CD14-positive monocyte (primary cell): Measurements from ENCODE around the gene RASGRP3. TPM values are rescaled to one million over a fixed set of nuclear protein-coding genes. Genes with fewer than 3 reads are reported as not detected.

ENCODE experiments used
- DNase-seq, 3 donors: peaks; one replicate each; pipeline ENCODE4 v3.0.0-alpha.2; 2011 to 2022
- H2AFZ ChIP-seq: 2 replicates; pipeline ENCODE4 v1.6.0; 2012; ENCODE audit warnings: mild to moderate bottlenecking, low read depth, low read length, inconsistent platforms; ENCODE audit not compliant: insufficient read depth, poor library complexity, severe bottlenecking
- H3K27ac ChIP-seq, 2 donors: 1 replicate in 1 of 2; 2 replicates in 1 of 2; pipeline ENCODE4 v1.5.1; 2012 to 2013; ENCODE audit warnings: low read length in 2 of 2, control low read depth in 1 of 2, inconsistent platforms in 1 of 2, low read depth in 1 of 2, mild to moderate bottlenecking in 1 of 2
- H3K27me3 ChIP-seq, 2 donors: one replicate each; pipeline versions ENCODE4 v1.6.0 to v1.6.1; 2011 to 2013; ENCODE audit warnings: low read length in 2 of 2; ENCODE audit not compliant: control insufficient read depth in 2 of 2, insufficient read depth in 2 of 2
- H3K36me3 ChIP-seq, 2 donors: replicated peaks in 1 of 2; 1 replicate in 1 of 2; 2 replicates in 1 of 2; pipeline versions ENCODE4 v1.5.1 to v1.6.1; 2012 to 2013; ENCODE audit warnings: low read length in 2 of 2, control low read depth in 1 of 2, inconsistent platforms in 1 of 2, mild to moderate bottlenecking in 1 of 2; ENCODE audit not compliant: insufficient read depth in 2 of 2, control insufficient read depth in 1 of 2
- H3K4me1 ChIP-seq, 2 donors: 1 replicate in 1 of 2; 2 replicates in 1 of 2; pipeline versions ENCODE4 v1.5.1 to v1.6.1; 2012 to 2013; ENCODE audit warnings: low read length in 2 of 2, control low read depth in 1 of 2, inconsistent platforms in 1 of 2, mild to moderate bottlenecking in 1 of 2, moderate library complexity in 1 of 2; ENCODE audit not compliant: insufficient read depth in 2 of 2, control insufficient read depth in 1 of 2
- H3K4me2 ChIP-seq: replicated peaks from 2 replicates; pipeline ENCODE3; 2012; ENCODE audit warnings: low read length, moderate library complexity, mild to moderate bottlenecking; ENCODE audit not compliant: poor library complexity, severe bottlenecking; ENCODE audit errors: extremely low read depth
- H3K4me3 ChIP-seq, 3 experiments: fragments of 200-600 bp in 1 of 3; sonication (generic) in 1 of 3; replicated peaks in 1 of 3; 1 replicate in 2 of 3; 2 replicates in 1 of 3; pipeline ENCODE4 v1.5.1; 2011 to 2013; ENCODE audit warnings: low read length in 3 of 3, mild to moderate bottlenecking in 3 of 3, control low read depth in 2 of 3, low read depth in 2 of 3, inconsistent platforms in 1 of 3, moderate library complexity in 1 of 3
- H3K79me2 ChIP-seq: 2 replicates; pipeline ENCODE4 v1.6.0; 2012; ENCODE audit warnings: mild to moderate bottlenecking, control low read depth, inconsistent platforms, low read length, moderate library complexity; ENCODE audit not compliant: insufficient read depth
- H3K9ac ChIP-seq: 2 replicates; pipeline ENCODE4 v1.6.0; 2017; ENCODE audit warnings: low read length, mild to moderate bottlenecking; ENCODE audit not compliant: insufficient read depth, poor library complexity, severe bottlenecking
- H3K9me3 ChIP-seq, 2 donors: replicated peaks in 1 of 2; 1 replicate in 1 of 2; 2 replicates in 1 of 2; pipeline versions ENCODE4 v1.5.1 to v1.6.1; 2012 to 2013; ENCODE audit warnings: low read length in 2 of 2, control low read depth in 1 of 2; ENCODE audit not compliant: control insufficient read depth in 1 of 2, insufficient read depth in 1 of 2
- H4K20me1 ChIP-seq: 2 replicates; pipeline ENCODE4 v1.6.0; 2012; ENCODE audit warnings: mild to moderate bottlenecking, low read length, control low read depth, moderate library complexity; ENCODE audit not compliant: insufficient read depth
- H3K27ac Mint-ChIP-seq, 7 donors: one replicate each; pipeline ENCODE4 v1.8.0; 2020; ENCODE audit warnings: mild to moderate bottlenecking in 7 of 7, mixed read lengths in 7 of 7, moderate library complexity in 6 of 7, inconsistent platforms in 2 of 7
- H3K27me3 Mint-ChIP-seq, 3 donors: one replicate each; pipeline ENCODE4 v1.8.0; 2021 to 2022; ENCODE audit warnings: low read depth in 3 of 3, mild to moderate bottlenecking in 3 of 3, mixed read lengths in 3 of 3, moderate library complexity in 3 of 3, inconsistent platforms in 1 of 3
- H3K36me3 Mint-ChIP-seq, 2 donors: one replicate each; pipeline ENCODE4 v1.8.0; 2020; ENCODE audit warnings: mixed read lengths in 2 of 2, inconsistent platforms in 1 of 2, mild to moderate bottlenecking in 1 of 2
- H3K4me1 Mint-ChIP-seq: one replicate; pipeline ENCODE4 v1.8.0; 2020; ENCODE audit warnings: mild to moderate bottlenecking, mixed read lengths
- H3K4me3 Mint-ChIP-seq, 2 donors: one replicate each; pipeline ENCODE4 v1.8.0; 2020; ENCODE audit warnings: mild to moderate bottlenecking in 2 of 2, mixed read lengths in 2 of 2, moderate library complexity in 1 of 2
- H3K9me3 Mint-ChIP-seq, 7 donors: one replicate each; pipeline ENCODE4 v1.8.0; 2020 to 2022; ENCODE audit warnings: mixed read lengths in 7 of 7, mild to moderate bottlenecking in 6 of 7, moderate library complexity in 6 of 7, inconsistent platforms in 2 of 7
- CTCF ChIP-seq: fragments of 200-600 bp; IDR thresholded peaks from one replicate; pipeline ENCODE4 v1.8.0; 2022; ENCODE audit warnings: antibody characterized with exemption, mild to moderate bottlenecking
- WGBS: methylation state at CpG from one replicate; pipeline ENCODE4 v1.1.5; 2013; ENCODE audit warnings: missing lambda C conversion rate; ENCODE audit not compliant: insufficient coverage; 5-methylcytosine and 5-hydroxymethylcytosine counted together
- intact Hi-C, 2 donors: fragments of 100-400 bp; cut with micrococcal nuclease; formaldehyde crosslinking; loops; one replicate each; pipeline versions ENCODE4 v1.15.0 to v1.15.1; 2023
- polyA plus RNA-seq, 3 donors: library from polyadenylated mRNA; depleted of rRNA in 1 of 3; unstranded in 2 of 3; stranded (reverse) in 1 of 3; fragments of 300-500 nt in 2 of 3; fragments of >200 nt in 1 of 3; fragmentation: Illumina TruSeq in 2 of 3; gene quantifications; 1 replicate in 2 of 3; 2 replicates in 1 of 3; pipeline ENCODE4 v1.2.3, GENCODE V29; 2012 to 2021

RASGRP3 gene
- polyA plus RNA-seq, 3 donors, result 0.62 to 0.89 (median 0.84) TPM

GRCh38 chr2:33606622-33607021 is 130.2 kb downstream of the RASGRP3 start:
- intact Hi-C loops, result no loop called here
- Histone ChIP-seq H2AFZ (no peak overlapping the region), H3K36me3 (no peaks in the 10 kb centered on the region), H3K4me3 (no peak overlapping the region), H3K4me2 (no peak overlapping the region), H3K9ac (no peak overlapping the region), H3K27me3 (no peaks in the 10 kb centered on the region), H3K79me2 (no peaks in the 10 kb centered on the region), H3K9me3 (peaks cover 0 to 12% of the 10 kb centered on the region in 2 donors), H3K4me1 (no peaks in the 10 kb centered on the region), H3K27ac (no peak overlapping the region), H4K20me1 (no peaks in the 10 kb centered on the region)
- H3K36me3 Mint-ChIP-seq, result no peaks in the 10 kb centered on the region
- H3K27me3 Mint-ChIP-seq, result peaks cover 0 to 9% (median 0%) of the 10 kb centered on the region in 3 donors
- no CpG with 5 or more reads among the region's 7 CpGs for WGBS
- DNase-seq, result no peak
- TF ChIP-seq CTCF, result no peak
- H3K4me1 Mint-ChIP-seq, result no peaks in the 10 kb centered on the region
- H3K27ac Mint-ChIP-seq, result peak overlapping the region in 1 of 7 donors; percentile 47
- no peak overlapping the region for H3K4me3 Mint-ChIP-seq
- peaks cover 7 to 17% (median 13%) of the 10 kb centered on the region in 7 donors for H3K9me3 Mint-ChIP-seq

- Histone ChIP-seq H3K79me2 (no peaks in the 10 kb centered on the region), H3K9me3 (peaks cover 0 to 15% of the 10 kb centered on the region in 2 donors), H3K9ac (no peak overlapping the region), H3K27me3 (no peaks in the 10 kb centered on the region), H4K20me1 (no peaks in the 10 kb centered on the region), H3K36me3 (no peaks in the 10 kb centered on the region), H3K4me2 (no peak overlapping the region), H3K27ac (no peak overlapping the region), H3K4me3 (no peak overlapping the region), H3K4me1 (no peaks in the 10 kb centered on the region), H2AFZ (no peak overlapping the region)
- intact Hi-C loops, result no loop called here
- Mint-ChIP-seq H3K27me3 (peaks cover 0 to 9% (median 0%) of the 10 kb centered on the region in 3 donors), H3K4me1 (no peaks in the 10 kb centered on the region), H3K9me3 (peaks cover 7 to 18% (median 13%) of the 10 kb centered on the region in 7 donors), H3K27ac (no peak overlapping the region), H3K36me3 (no peaks in the 10 kb centered on the region), H3K4me3 (no peak overlapping the region)
- DNase-seq, result no peak
- WGBS, result no CpG with 5 or more reads among the region's 4 CpGs
- TF ChIP-seq CTCF, result no peak
Observed at GRCh38 chr2:33607251-33607721, 130.8 kb downstream of the RASGRP3 start.
